Effector CD4-positive, alpha-beta T cell (primary cell): Measurements from ENCODE around the gene PPP1R14B.
"Not testable (repeated sequence)": the region's sequence is repeated elsewhere in the genome, so short reads cannot be mapped to it uniquely, and the experiment has no call there.

Source experiments
- DNase-seq: peaks from one replicate; pipeline ENCODE4 v3.0.0-alpha.2; 2020

The PPP1R14B gene

GRCh38 chr11:64260147-64260708 is 13.5 kb upstream of the PPP1R14B start:
- DNase-seq, result no peak

- no peak for DNase-seq
Measured at GRCh38 chr11:64259533-64260067, 12.9 kb upstream of the PPP1R14B start.

DNA sequence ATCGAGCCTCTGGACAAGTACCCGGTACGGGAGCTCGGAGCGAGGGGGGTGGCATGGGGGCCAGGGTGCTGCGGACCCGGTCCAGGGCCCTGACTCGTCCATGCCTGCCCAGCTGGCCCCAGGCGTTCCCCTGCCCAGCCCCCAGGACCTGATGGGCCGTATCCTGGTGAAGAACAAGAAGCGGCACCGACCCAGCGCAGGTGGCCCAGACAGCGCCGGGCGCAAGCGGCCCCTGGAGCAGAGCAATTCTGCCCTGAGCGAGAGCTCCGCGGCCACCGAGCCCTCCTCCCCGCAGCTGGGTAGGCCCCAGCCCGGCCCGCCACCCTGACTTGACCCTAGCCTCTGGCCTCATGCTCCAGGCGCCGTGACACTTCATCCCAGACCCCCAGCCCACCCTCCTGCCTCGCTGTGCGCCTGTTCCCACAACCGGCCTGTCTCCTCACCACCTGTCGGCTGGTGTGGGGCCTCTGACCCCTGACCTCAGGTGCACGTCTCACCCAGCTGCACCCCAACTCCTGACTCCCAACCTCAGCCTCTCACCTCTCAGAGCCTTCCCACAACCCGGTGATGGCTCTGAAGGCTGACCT is 12.3 kb upstream of the PPP1R14B start:
- DNase-seq, result no peak

- no peak for DNase-seq
Measured at GRCh38 chr11:64258356-64258755, 11.6 kb upstream of the PPP1R14B start.

DNA sequence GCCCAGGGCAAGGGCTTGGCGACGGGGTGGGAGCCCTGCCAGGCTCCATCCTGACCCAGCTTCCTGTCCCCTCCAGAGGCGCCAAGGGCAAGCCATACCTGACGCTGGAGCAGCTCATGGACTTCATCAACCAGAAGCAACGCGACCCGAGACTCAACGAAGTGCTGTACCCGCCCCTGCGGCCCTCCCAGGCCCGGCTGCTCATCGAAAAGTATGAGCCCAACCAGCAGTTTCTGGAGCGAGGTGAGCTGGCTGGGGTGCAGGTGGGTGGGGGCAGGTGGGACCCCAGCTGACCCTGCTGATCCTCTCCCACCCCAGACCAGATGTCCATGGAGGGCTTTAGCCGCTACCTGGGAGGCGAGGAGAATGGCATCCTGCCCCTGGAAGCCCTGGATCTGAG is 9.6 kb upstream of the PPP1R14B start:
- no peak for DNase-seq

DNA sequence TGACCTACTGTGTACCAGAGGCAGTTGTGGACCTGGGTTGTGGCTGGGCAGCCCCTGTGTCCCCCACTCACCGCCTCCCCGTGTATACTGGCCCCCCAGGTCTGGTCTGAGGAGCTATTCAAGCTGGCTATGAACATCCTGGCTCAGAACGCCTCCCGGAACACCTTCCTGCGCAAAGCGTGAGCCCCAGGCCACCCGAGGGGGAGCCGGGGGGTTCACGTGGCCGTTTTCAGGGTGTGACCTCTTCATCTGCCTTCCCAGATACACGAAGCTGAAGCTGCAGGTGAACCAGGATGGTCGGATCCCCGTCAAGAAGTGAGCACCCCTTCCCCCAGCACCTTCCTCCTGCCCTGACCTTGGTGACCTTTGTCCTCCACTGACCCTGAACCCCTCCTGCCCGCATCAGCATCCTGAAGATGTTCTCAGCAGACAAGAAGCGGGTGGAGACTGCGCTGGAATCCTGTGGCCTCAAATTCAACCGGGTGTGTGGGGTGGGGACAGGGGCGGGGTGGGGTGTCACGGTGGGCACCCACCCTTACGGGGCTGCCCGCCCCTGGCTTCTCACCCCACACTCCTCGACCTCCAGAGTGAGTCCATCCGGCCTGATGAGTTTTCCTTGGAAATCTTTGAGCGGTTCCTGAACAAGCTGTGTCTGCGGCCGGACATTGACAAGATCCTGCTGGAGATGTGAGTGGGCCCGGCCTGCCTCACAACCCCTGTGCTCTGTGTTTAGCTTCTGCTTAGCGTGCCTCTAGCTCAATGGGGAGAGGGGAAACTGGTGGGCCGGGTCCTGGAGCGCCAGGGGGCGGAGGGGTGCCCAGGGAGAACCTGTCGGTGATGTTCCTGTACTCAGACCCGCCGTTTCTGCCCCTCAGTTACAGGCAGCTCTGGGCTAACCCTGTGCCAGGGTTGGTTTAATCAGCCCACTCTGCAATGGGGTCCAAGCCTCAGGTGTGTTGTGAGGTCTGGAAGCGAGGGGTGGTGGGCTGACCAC is 8.7 kb upstream of the PPP1R14B start:
- no peak for DNase-seq

DNA sequence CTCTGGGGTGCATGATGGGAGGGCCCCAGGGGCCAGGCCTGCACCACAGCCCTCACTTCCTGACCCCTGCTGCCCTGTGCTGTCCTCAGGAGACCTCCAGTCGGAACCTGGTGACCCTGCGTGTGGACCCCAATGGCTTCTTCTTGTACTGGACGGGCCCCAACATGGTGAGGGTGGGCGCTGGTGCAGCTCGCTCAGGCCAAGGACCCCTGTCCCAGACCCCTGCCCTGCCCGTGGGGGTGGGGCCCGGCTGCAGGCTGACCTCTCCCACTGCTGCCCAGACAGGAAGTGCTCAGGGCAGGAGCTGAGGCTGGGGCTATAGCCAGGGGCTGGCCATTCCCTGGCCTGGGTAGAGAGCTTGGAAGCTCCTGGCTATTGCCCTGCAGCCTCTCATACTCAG is 7.6 kb upstream of the PPP1R14B start:
- DNase-seq, result no peak

GRCh38 chr11:64253481-64253880 is 6.7 kb upstream of the PPP1R14B start:
- DNase-seq, result no peak

- no peak for DNase-seq
Measured at GRCh38 chr11:64253043-64253442, 6.3 kb upstream of the PPP1R14B start.

- DNase-seq, result no peak
Measured at GRCh38 chr11:64252003-64252872, 5.5 kb upstream of the PPP1R14B start.

GRCh38 chr11:64251753-64252002 is 4.9 kb upstream of the PPP1R14B start:
- DNase-seq, result no peak

GRCh38 chr11:64251016-64251752 is 4.4 kb upstream of the PPP1R14B start, which contains the start of gene PLCB3:
TSS of gene PLCB3 (plus strand) at chr11:64251530. CDS start at chr11:64251650, 120 bp downstream.
- peak; percentile 59 for DNase-seq

DNA sequence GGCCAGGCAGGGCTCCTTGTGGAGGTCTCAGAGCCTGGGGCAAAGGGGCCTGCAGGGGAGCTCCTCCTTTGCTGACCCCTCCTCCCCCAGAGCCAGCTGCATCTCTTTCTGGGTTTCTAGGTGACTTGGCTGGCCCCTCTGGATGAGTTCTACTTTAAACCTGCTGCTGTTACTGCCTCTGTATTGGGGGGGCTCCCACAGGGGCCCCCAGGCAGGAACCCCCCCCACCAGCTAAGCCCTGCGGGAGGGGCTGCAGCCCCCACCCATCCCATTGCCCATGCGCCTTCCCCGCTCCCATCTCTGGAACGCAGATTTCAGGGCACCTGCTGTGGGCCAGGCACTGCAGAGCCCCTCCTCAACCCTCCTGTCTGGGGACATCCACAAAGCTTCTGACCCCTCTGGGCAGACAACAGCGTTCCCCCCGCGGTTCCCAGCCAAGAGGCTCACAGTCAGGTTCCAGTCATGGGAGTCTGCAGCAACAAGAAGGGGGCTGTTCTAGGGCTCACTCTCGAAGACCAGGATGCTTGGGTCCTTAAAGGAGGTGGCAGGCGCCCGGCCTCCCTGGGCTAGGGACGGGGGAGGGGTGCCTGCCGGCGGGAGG is 3.8 kb upstream of the PPP1R14B start:
- DNase-seq, result no peak

DNA sequence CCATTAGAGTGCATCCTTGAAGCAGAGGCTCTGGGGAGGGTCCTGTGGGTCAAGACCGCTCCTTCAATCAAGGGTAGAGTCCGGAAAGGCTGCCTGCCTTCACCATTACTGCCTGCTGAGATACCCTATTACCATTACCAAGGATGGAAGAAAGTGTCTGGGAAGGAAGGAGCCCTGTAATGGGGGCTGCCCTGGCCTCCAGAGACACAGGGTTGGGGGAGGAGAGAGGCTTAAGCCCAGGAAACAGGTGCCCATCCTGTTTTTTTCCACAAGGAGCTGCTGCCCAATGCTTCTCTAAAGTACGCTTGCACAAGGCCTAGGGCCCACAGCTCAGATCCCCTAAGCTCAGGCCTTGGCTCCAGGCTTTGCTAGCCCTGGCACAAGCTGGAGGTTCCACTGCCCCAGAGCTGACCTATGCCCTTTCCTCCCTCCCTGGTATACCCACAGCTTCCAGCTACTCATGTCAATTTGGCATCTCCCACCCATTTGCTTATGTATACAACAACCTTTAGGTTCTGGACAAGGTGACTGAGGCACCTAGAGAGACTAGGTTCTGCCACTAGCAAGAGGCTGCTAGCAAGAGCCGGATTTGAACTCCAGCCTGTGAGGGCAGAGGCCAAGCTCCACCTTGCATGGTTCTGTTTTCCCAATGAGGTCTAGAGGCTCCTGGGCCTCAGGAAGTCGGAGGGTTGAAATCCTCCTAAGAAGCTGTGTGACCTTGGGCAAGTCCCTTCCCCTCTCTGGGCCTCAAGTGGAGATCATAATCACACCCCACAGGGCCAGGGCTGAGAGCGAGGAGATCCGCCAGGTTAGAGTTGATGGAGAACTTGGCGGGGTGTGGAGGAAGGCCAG is 3.0 kb upstream of the PPP1R14B start:
- no peak for DNase-seq

GRCh38 chr11:64249038-64249437 is 2.3 kb upstream of the PPP1R14B start:
- no peak for DNase-seq

DNA sequence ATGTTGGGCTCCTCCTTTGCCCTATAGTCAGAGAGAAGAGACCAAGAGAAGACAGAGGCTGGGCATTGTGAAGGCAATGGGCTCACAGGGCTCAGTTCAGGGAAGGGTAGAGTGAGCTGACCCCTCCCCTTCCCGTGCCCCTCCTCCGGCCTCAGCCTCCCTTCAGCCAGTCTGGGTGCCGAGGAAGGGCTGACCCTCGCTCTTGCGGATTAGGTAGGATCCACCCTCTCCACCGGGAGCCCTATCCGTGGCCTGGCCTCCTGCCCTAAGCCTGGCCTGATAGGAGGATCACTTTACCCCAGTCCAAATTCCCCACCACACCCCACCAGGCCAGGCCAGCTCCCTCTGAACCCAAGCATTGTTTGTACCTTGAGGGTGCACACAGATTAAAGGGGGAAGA is 1.8 kb upstream of the PPP1R14B start:
- no peak for DNase-seq

DNA sequence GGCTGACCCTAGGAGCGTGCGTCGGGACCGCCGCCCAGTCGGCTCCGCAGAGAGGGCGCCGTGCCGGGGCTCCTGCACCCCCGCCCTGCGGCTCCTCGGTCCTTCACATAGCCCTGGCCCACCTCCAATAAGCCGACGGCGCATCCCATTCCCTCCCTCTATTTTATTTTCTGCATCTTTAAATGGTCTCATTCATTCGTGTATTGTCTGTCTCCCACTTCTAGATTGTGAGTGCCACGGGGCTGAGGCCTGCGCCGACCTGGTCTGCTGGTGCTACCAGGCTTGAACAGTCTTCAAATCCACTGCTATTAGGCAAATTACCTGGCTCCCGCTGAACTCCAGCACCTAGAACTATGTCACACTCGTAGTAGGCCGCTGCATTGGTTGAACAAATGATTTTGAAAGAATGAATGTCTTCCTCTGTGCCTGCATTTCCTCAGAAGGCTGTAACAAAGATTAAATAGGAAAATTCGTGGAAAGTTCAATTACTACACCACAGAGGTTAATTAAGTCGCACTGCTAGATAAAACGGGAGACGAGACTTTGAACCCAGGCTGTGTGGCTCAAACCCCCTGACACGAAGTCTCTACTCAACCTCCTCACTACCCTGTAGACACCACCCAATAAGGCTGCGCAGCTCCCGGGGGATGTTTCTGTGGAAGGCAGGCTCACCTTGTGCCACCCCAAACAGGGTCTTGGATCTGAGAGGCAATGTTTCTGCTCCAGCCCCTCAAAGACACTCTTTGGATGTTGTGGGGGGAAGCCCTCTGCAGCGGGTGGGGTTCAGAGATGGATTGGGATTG is 1.2 kb upstream of the PPP1R14B start:
- no peak for DNase-seq

GRCh38 chr11:64246621-64246870 is 197 bp downstream of the PPP1R14B start:
- not testable (repeated sequence) for DNase-seq

- DNase-seq, result peak; percentile 68
Measured at GRCh38 chr11:64245797-64246620, 734 bp downstream of the PPP1R14B start.
